Keratinocyte (primary cell): Measurements from ENCODE around the gene FAM237B. TPM values are rescaled to one million over a fixed set of nuclear protein-coding genes. Genes with fewer than 3 reads are reported as not detected.

Source experiments
- DNase-seq: peaks from one replicate; pipeline ENCODE4 v3.0.0-alpha.2; 2011; ENCODE audit warnings: low read depth, missing footprints, low spot score
- FAIRE-seq: peaks from 2 replicates; lab custom pipeline; 2011; peaks lifted over from hg19 to GRCh38; lab: Jason Lieb, UNC
- H2AFZ ChIP-seq: 2 replicates; pipeline ENCODE4 v1.6.0; 2012; ENCODE audit warnings: low read length, control low read depth, inconsistent platforms; ENCODE audit not compliant: control insufficient read depth
- H3K27ac ChIP-seq: 2 replicates; pipeline ENCODE4 v1.5.1; 2011; ENCODE audit warnings: low read length; ENCODE audit not compliant: control insufficient read depth, insufficient read depth
- H3K27me3 ChIP-seq: 3 replicates; pipeline ENCODE4 v1.6.0; 2011; ENCODE audit warnings: low read length; ENCODE audit not compliant: control insufficient read depth, insufficient read depth; ENCODE audit errors: extremely low read depth
- H3K36me3 ChIP-seq, 2 experiments: 2 replicates in 1 of 2; 3 replicates in 1 of 2; pipeline ENCODE4 v1.5.1; 2011; ENCODE audit warnings: low read length in 2 of 2, mild to moderate bottlenecking in 1 of 2; ENCODE audit not compliant: control insufficient read depth in 2 of 2, insufficient read depth in 2 of 2; ENCODE audit errors: extremely low read depth in 1 of 2
- H3K4me1 ChIP-seq: 3 replicates; pipeline ENCODE4 v1.5.1; 2011; ENCODE audit warnings: low read length; ENCODE audit not compliant: control insufficient read depth, insufficient read depth; ENCODE audit errors: extremely low read depth
- H3K4me2 ChIP-seq: 3 replicates; pipeline ENCODE4 v1.6.0; 2011; ENCODE audit warnings: low read depth, low read length; ENCODE audit not compliant: control insufficient read depth, insufficient read depth; ENCODE audit errors: extremely low read depth
- H3K4me3 ChIP-seq, 3 experiments: fragments of 200-600 bp in 1 of 3; sonication (generic) in 1 of 3; 2 replicates in 2 of 3; 3 replicates in 1 of 3; pipeline ENCODE4 v1.5.1; 2011 to 2016; ENCODE audit warnings: low read length in 3 of 3, mild to moderate bottlenecking in 3 of 3, control low read depth in 2 of 3, inconsistent platforms in 1 of 3, low read depth in 1 of 3, mixed read lengths in 1 of 3, mixed run types in 1 of 3, moderate library complexity in 1 of 3; ENCODE audit not compliant: control insufficient read depth in 2 of 3, insufficient read depth in 2 of 3; ENCODE audit errors: extremely low read depth in 1 of 3
- H3K79me2 ChIP-seq: 2 replicates; pipeline ENCODE4 v1.6.0; 2012; ENCODE audit warnings: low read length; ENCODE audit not compliant: control insufficient read depth, insufficient read depth
- H3K9ac ChIP-seq: 3 replicates; pipeline ENCODE4 v1.6.0; 2011; ENCODE audit warnings: low read length; ENCODE audit not compliant: control insufficient read depth, insufficient read depth; ENCODE audit errors: extremely low read depth
- H3K9me1 ChIP-seq: 3 replicates; pipeline ENCODE4 v1.6.0; 2011; ENCODE audit warnings: low read length; ENCODE audit not compliant: control insufficient read depth, insufficient read depth; ENCODE audit errors: extremely low read depth
- H3K9me3 ChIP-seq: 2 replicates; pipeline ENCODE4 v1.5.1; 2012; ENCODE audit warnings: low read depth, low read length; ENCODE audit not compliant: control insufficient read depth
- H4K20me1 ChIP-seq: 3 replicates; pipeline ENCODE4 v1.6.0; 2011; ENCODE audit warnings: low read length; ENCODE audit not compliant: control insufficient read depth, insufficient read depth; ENCODE audit errors: extremely low read depth
- CTCF ChIP-seq, 3 experiments: IDR thresholded peaks in 1 of 3; conservative IDR thresholded peaks in 1 of 3; optimal IDR thresholded peaks in 1 of 3; 2 replicates in 2 of 3; 3 replicates in 1 of 3; pipeline versions ENCODE3 to v1.5.1; 2011; ENCODE audit warnings: low read length in 3 of 3, mild to moderate bottlenecking in 3 of 3, moderate library complexity in 2 of 3, control low read depth in 1 of 3, inconsistent platforms in 1 of 3; ENCODE audit not compliant: insufficient read depth in 2 of 3; ENCODE audit errors: extremely low read depth in 1 of 3
- EZH2 ChIP-seq: IDR thresholded peaks from one replicate; pipeline ENCODE4 v1.6.1; 2012; ENCODE audit warnings: inconsistent platforms, mild to moderate bottlenecking, low read length, moderate library complexity
- dilution Hi-C: fragments of 300-500 bp; cut with MboI; formaldehyde crosslinking; loops from one replicate; pipeline ENCODE4 v1.7.0; 2020; ENCODE audit warnings: low sequenced_read_pairs; ENCODE audit not compliant: extremely low pct_ligation_motif_present
- polyA plus RNA-seq, 5 experiments: library from polyadenylated mRNA; depleted of rRNA in 3 of 5; stranded (reverse) in 3 of 5; stranded (forward) in 1 of 5; unstranded in 1 of 5; fragments of >200 nt; gene quantifications; 1 replicate in 1 of 5; 2 replicates in 3 of 5; 3 replicates in 1 of 5; pipeline versions ENCODE4 v1.2.1 to v1.2.3, GENCODE V29; 2011 to 2012; ENCODE audit warnings: missing spikeins in 2 of 5, low read depth in 1 of 5, low replicate concordance in 1 of 5

Gene FAM237B
- polyA plus RNA-seq, 1 donor (not counting 4 experiments of a cell fraction or from before 2014, with no cell fraction given), result not detected

- Histone ChIP-seq H3K4me1 (peaks cover 3% of the 10 kb centered on the region), H3K9ac (no peak overlapping the region), H3K4me3 (no peak overlapping the region), H3K27me3 (peaks cover 36% of the 10 kb centered on the region), H3K4me2 (no peak overlapping the region), H4K20me1 (no peaks in the 10 kb centered on the region), H2AFZ (no peak overlapping the region), H3K79me2 (no peaks in the 10 kb centered on the region), H3K36me3 (no peaks in the 10 kb centered on the region), H3K9me1 (no peaks in the 10 kb centered on the region), H3K27ac (no peak overlapping the region), H3K9me3 (no peaks in the 10 kb centered on the region)
- FAIRE-seq (no peak), DNase-seq (no peak)
- no peak for TF ChIP-seq EZH2
- no peak for TF ChIP-seq CTCF (optimal IDR thresholded peaks at IDR 0.05 in 1 of 3, IDR thresholded peaks at IDR 0.05 in 1 of 3, conservative IDR thresholded peaks at IDR 0.05 in 1 of 3; ENCODE audit: extremely low read depth in 1 of 3, insufficient read depth in 2 of 3, low read length in 3 of 3)
- dilution Hi-C loops, result no loop called here
Observed at GRCh38 chr7:90320014-90320413, 1.1 kb downstream of the FAM237B start.

DNA sequence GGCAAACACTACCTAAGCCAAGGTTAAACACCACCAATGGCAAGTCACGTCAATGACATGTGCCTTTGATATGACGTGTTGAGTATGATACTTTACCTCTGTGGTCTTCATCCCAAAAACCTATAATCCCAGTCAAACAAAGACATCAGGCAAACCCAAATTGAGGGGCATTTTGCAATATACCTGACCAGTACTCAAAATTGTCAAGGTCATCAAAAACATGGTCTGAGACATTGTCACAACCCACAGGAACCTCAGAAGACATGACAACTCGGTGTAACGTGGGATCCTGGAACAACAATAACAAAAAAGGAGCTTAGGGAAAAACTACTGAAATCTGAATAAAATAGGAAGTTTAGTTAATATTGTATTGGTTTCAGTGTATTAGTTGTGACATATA lies 7.2 kb downstream of the FAM237B start:
- no peak overlapping the region for H3K27ac ChIP-seq
- no peak overlapping the region for H3K4me2 ChIP-seq
- H3K9me1 ChIP-seq, result no peaks in the 10 kb centered on the region
- H3K9me3 ChIP-seq, result no peaks in the 10 kb centered on the region
- no peak for TF ChIP-seq CTCF (optimal IDR thresholded peaks at IDR 0.05 in 1 of 3, IDR thresholded peaks at IDR 0.05 in 1 of 3, conservative IDR thresholded peaks at IDR 0.05 in 1 of 3; ENCODE audit: extremely low read depth in 1 of 3, insufficient read depth in 2 of 3, low read length in 3 of 3)
- TF ChIP-seq EZH2, result no peak
- no peak overlapping the region for H2AFZ ChIP-seq
- H3K79me2 ChIP-seq, result no peaks in the 10 kb centered on the region
- H3K27me3 ChIP-seq, result no peaks in the 10 kb centered on the region
- no peak overlapping the region for H3K4me3 ChIP-seq
- H3K9ac ChIP-seq, result no peak overlapping the region
- DNase-seq (no peak), FAIRE-seq (no peak)
- no peaks in the 10 kb centered on the region for H4K20me1 ChIP-seq
- H3K36me3 ChIP-seq, result no peaks in the 10 kb centered on the region
- dilution Hi-C loops, result no loop called here
- no peaks in the 10 kb centered on the region for H3K4me1 ChIP-seq
